Hepatocyte (in vitro differentiated cells): Measurements from ENCODE around the gene XCL2.

Source experiments
- EZH2phosphoT487 ChIP-seq: fragments of 200-600 bp; sonication (generic); IDR thresholded peaks from one replicate; pipeline ENCODE4 v1.6.1; 2018; ENCODE audit warnings: antibody characterized with exemption, mild to moderate bottlenecking, low read depth, moderate library complexity; ENCODE audit not compliant: unreplicated experiment, severe bottlenecking
- TF ChIP-seq, protein P1 (sequence below): fragments of 200-600 bp; sonication (generic); IDR thresholded peaks from 2 replicates; pipeline ENCODE4 v1.5.1; 2016; ENCODE audit warnings: antibody characterized with exemption, mild to moderate bottlenecking; ENCODE audit not compliant: poor library complexity

DNA sequence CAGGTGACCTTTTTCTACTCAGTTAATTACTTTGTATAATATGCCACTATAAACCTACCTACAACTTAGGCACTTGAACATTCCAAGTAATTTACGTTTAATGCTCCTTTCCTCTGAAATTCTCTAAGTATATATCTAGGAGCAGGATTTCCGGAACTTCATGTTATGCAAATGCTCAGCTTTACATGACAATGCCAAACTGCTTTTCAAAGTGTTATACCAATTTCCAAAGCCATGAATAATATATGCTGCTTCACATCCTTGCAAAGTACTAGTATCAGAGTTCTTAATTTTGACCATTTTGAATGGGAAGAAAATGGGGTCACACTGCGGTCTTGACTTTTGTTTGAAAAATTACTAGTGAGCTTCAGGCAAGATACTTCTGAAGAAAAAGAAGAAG, 26.9 kb upstream of the XCL2 start:
- TF ChIP-seq, protein P1, sequence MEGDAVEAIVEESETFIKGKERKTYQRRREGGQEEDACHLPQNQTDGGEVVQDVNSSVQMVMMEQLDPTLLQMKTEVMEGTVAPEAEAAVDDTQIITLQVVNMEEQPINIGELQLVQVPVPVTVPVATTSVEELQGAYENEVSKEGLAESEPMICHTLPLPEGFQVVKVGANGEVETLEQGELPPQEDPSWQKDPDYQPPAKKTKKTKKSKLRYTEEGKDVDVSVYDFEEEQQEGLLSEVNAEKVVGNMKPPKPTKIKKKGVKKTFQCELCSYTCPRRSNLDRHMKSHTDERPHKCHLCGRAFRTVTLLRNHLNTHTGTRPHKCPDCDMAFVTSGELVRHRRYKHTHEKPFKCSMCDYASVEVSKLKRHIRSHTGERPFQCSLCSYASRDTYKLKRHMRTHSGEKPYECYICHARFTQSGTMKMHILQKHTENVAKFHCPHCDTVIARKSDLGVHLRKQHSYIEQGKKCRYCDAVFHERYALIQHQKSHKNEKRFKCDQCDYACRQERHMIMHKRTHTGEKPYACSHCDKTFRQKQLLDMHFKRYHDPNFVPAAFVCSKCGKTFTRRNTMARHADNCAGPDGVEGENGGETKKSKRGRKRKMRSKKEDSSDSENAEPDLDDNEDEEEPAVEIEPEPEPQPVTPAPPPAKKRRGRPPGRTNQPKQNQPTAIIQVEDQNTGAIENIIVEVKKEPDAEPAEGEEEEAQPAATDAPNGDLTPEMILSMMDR, result no peak
- no peak for TF ChIP-seq EZH2phosphoT487
